Measurements from ENCODE around the gene ACTR5.
"Not testable (repeated sequence)": the region's sequence is repeated elsewhere in the genome, so short reads cannot be mapped to it uniquely, and the experiment has no call there.

The ACTR5 gene

DNA sequence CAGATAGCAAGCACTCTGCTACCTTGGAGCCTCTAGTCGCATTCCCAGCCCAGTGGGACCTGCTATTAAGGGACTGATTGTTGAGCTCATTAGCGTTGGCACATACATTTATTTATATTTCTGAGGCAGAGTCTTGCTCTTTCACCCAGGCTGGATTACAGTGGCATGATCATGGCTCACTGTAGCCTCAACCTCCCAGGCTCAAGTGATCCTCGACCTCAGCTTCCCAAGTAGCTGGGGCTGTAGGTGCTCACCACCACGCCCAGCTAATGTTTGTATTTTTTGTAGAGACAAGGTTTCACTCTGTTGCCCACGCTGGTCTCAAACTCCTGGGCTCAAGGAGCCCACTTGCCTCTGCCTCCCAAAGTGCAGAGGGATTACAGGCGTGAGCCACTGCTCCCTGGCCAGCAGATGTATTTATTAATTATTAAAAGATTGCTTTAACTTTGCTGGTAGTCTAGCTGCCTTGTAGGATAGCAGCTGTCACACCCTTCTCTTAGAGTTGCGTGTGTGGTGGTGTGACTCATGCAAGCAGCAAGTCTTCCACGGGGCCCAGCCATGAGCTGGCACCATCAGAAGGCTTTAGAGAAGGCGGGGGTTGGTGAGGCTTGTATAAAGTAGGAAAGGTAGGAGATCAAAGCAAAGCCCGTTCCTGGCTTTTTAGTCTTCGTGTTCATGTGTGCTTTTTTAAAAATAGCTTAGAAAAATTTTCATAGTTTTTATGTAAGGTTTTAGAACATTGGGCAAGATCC lies 16.5 kb downstream of the ACTR5 start:
- DNase-seq (ENCODE audit: low read depth in 3 of 3, low spot score in 1 of 3), result peak in 2 of 3 donors; percentile 8 to 21

DNA sequence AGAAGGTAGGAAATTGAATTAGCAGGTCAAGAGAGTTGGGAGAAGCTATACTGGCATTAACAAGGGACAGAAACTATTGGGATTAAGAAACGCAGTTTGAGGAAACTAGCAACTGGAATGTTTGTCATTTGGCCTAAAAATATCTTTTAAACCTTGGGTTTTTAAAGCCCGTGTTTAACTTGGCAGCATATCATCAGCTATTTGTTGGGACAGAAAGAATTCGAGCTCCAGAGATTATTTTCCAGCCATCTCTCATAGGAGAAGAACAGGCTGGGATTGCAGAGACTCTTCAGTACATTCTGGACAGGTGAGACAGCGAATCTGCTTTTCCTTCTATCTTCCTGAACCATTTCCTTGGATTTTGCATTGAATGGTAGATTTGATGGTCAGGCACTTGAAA lies 17.8 kb downstream of the ACTR5 start:
- DNase-seq (ENCODE audit: low read depth in 3 of 3, low spot score in 1 of 3), result no peak

DNA sequence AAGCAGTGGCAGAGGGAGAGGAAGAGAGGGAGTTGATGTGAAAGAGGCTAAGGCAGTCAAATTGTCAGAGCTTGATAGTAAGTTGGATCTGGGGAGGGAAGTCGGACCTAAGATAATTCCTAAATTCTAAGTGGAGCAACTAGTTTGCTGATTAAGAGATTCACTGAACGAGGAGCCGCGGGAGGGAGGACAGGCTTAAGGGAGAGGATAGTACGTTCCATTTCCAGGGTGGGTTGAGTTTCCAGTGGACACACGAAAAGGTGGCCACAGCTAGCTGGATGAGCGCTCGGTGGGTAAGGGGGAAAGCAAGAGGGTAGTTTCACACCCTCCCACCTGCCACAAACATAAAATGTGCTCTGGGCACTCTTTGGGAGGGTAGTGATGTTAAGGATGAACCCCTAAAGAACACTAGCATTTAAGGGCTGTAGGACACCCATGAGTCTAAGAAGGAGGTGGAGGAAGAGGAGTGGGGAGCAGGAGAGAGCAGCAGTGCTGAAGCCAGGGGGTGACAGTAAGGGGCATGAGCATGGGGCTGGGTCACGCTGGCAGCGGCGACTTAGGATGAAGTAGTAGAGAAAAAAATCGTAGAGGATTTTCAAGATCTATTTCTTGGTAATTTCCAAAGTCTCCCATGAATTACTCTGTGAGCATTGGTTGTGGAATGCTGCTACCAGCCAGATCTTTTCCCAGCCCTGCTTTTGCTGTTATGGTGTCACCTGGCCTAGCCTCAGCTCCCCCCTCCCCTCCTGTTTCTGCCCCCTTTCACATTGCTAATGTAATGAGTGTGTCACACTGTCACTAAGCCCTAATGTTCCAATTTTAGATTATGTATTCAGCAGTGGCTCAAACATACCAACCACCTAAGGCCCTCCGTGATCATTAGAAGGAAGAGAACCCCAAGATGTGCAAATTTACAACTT lies 21.4 kb downstream of the ACTR5 start:
- no peak for DNase-seq (ENCODE audit: low read depth in 3 of 3, low spot score in 1 of 3)

DNA sequence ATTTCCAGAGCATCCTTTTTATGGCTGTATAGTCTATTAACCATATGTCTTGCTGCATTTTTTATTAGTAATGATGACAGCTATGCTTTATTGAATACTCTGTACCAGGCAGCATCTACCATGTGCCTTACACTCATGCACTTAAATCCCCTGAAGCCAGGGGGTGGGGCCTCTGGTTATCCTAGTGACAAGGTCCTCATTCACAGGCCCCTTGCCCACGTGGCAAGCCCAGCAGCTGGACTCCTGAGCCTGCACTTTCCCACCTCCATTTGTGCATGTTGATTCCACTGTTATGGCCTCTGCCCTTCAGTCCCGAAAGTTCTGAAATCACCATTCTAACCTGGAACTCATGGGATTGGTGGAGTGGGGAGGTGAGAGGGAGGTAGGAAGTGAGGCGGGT lies 22.3 kb downstream of the ACTR5 start:
- DNase-seq (ENCODE audit: low read depth in 3 of 3, low spot score in 1 of 3), result no peak

GRCh38 chr20:38770970-38771369 lies 22.7 kb downstream of the ACTR5 start:
- DNase-seq (ENCODE audit: low read depth in 3 of 3, low spot score in 1 of 3), result no peak

DNA sequence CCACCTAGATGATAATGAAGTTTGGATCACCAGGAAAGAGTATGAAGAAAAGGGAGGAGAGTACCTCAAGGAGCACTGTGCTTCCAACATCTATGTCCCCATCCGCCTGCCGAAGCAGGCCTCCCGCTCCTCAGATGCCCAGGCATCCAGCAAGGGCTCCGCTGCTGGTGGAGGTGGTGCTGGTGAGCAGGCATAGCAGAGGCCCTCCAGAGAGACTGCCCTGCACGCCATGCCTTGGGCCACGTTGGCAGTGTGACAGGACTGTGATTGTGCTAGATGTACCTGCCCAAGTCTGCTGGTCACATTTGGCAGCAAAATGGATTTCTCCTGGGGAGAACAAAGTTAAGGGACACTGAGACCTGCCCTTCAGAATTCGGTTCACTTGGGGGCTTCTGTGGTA lies 23.4 kb downstream of the ACTR5 start:
- DNase-seq (ENCODE audit: low read depth in 3 of 3, low spot score in 1 of 3), result no peak

GRCh38 chr20:38774167-38774566 lies 25.9 kb downstream of the ACTR5 start:
- no peak for DNase-seq (ENCODE audit: low read depth in 3 of 3, low spot score in 1 of 3)

- no peak for DNase-seq (ENCODE audit: low read depth in 3 of 3, low spot score in 1 of 3)
Observed at GRCh38 chr20:38776363-38776762, 28.1 kb downstream of the ACTR5 start.

GRCh38 chr20:38779247-38780097 lies 31.2 kb downstream of the ACTR5 start:
- DNase-seq (ENCODE audit: low read depth in 3 of 3, low spot score in 1 of 3), result no peak

DNA sequence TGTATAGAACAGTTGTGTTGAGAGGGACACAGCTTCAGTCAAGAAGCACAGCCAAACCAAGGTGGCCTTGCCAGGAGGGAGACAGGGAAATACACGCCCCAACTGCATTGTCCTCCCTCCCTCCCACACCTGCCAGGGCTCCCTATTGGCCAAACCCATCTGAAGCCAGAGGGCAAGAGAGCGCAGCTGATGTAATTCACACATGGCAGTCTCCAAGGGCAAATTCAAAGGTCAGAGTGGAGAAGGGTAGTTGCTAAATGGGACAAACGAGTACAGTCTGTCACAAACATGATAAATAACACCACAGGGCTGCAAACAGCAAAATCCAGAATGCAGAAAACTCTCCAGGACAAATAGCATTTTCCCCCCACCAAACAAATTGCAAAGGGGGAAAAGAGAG lies 34.0 kb downstream of the ACTR5 start:
- no peak for DNase-seq (ENCODE audit: low read depth in 3 of 3, low spot score in 1 of 3)

- no peak for DNase-seq (ENCODE audit: low read depth in 3 of 3, low spot score in 1 of 3)
Observed at GRCh38 chr20:38787870-38788269, 39.6 kb downstream of the ACTR5 start.

GRCh38 chr20:38789503-38790199 lies 41.4 kb downstream of the ACTR5 start:
- DNase-seq (ENCODE audit: low read depth in 3 of 3, low spot score in 1 of 3), result no peak

GRCh38 chr20:38790200-38791053 lies 42.2 kb downstream of the ACTR5 start:
- DNase-seq (ENCODE audit: low read depth in 3 of 3, low spot score in 1 of 3), result no peak

GRCh38 chr20:38791291-38791690 lies 43.0 kb downstream of the ACTR5 start:
- DNase-seq (ENCODE audit: low read depth in 3 of 3, low spot score in 1 of 3), result no peak

DNA sequence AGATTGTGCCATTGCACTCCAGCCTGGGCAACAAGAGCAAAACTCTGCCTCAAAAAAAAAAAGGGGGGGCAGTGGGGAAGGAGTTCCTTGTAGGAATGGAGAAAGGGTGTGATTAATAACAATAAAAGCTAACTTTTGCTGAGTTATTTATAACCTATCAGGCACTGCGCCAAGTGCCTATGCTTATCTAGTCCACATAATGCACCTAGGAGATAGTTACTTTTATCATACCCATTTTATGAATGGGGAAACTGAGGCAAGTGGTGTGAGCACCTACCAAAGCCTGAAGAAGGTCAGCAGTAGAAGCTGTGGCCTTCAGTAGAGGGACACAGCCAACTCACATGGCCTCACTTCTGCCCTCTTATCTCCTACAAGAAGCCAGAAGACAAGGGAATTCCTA lies 43.7 kb downstream of the ACTR5 start:
- DNase-seq (ENCODE audit: low read depth in 3 of 3, low spot score in 1 of 3), result no peak

- not testable (repeated sequence) for DNase-seq (ENCODE audit: low read depth in 3 of 3, low spot score in 1 of 3)
Observed at GRCh38 chr20:38794057-38794456, 45.8 kb downstream of the ACTR5 start.

DNA sequence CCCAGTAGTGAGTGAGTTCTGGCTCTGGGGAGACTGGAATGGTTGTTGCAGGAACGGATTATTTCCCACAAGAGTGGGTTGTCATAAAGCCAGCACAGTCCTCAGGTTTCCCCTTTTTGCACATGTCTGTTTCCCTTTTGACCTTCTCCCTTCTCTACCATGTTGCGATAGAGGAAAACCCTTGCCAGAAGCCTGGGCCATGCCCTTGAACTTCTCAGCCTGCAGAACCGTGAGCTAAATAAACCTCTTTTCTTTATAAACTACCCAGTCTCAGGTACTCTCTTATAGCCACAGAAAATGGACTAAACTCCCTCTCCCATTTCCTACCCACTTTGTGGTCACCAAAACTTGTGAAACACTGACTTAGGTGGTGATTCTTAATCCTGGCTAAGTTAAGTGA lies 50.0 kb downstream of the ACTR5 start:
- no peak for DNase-seq (ENCODE audit: low read depth in 3 of 3, low spot score in 1 of 3)

GRCh38 chr20:38799203-38799602 lies 50.9 kb downstream of the ACTR5 start:
- no peak for DNase-seq (ENCODE audit: low read depth in 3 of 3, low spot score in 1 of 3)

DNA sequence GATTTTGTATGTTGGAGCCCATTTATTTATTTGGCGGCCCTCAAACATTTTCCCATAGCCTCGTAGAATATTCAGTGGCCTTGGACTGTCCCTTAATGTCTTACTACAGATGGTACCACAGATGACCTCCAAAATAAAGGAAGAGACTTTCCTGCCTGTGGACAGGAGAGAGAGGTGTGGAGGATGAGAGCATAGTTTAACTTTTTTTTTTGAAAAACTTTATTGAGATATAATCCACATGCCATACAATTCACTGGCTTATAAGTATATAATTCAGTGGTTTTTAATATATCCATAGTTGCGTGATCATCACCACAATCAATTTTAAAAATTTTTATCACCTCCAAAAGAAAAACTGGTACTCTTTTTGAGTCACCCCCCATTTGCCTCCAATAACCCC lies 52.6 kb downstream of the ACTR5 start:
- no peak for DNase-seq (ENCODE audit: low read depth in 3 of 3, low spot score in 1 of 3)

DNA sequence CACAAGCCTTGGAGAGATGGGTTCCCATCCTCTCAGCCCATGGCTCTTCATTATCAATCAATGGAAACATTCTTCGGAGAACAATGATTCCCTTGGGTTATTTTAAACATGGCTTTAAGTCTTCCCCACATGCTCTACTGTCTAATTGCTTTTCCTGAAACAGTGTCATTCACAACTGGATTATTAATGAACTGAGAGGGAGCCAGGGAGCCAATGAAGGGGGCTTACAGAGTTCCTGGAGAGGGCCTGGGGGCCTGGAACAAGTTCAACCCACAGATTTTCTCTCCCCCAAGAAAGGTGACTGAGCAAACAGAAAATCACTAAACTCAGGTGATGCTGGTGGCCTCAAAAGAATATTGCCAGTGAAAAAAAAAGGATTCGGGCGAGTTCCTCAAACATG lies 56.0 kb downstream of the ACTR5 start:
- no peak for DNase-seq (ENCODE audit: low read depth in 3 of 3, low spot score in 1 of 3)

Data from stimulated activated CD4-positive, alpha-beta T cell treated with anti-CD3 and anti-CD28 coated beads, TNF-alpha, amount 100 ng/mL, for 1 hour (primary cell).